CD4-positive, alpha-beta T cell (primary cell): ENCODE measurements around the gene IGSF8. TPM values are rescaled to one million over a fixed set of nuclear protein-coding genes. Genes with fewer than 3 reads are reported as not detected.

ENCODE experiments used
- ATAC-seq: fragments of 200-7000 bp; cut with Tn5 transposase; one replicate; pipeline ENCODE4 v1.10.0; 2022; ENCODE audit warnings: mild to moderate bottlenecking; ENCODE audit not compliant: poor library complexity
- CTCF ChIA-PET: fragments of 350-600 bp; sonication (Branson Sonifier 250); formaldehyde crosslinking; loops from one replicate; lab custom pipeline; 2021; ENCODE audit warnings: antibody characterized with exemption, inconsistent platforms; lab: Charles Lee
- POLR2A ChIA-PET: fragments of 350-600 bp; sonication (Branson Sonifier 250); formaldehyde crosslinking; loops from one replicate; lab custom pipeline; 2021; ENCODE audit warnings: antibody characterized with exemption, inconsistent platforms; lab: Charles Lee
- DNase-seq, 14 experiments: peaks; one replicate each; pipeline ENCODE4 v3.0.0-alpha.2; 2013 to 2020; ENCODE audit warnings: mixed read lengths in 2 of 14
- H3K27ac ChIP-seq, 2 donors: one replicate each; pipeline versions ENCODE4 v1.5.1 to v1.7.0; 2013; ENCODE audit warnings: low read length in 2 of 2, low read depth in 1 of 2, mild to moderate bottlenecking in 1 of 2
- H3K27me3 ChIP-seq, 2 experiments: 1 replicate in 1 of 2; 2 replicates in 1 of 2; pipeline versions ENCODE4 v1.6.1 to v1.7.0; 2013; ENCODE audit warnings: low read length in 2 of 2, control low read depth in 1 of 2, mild to moderate bottlenecking in 1 of 2, moderate library complexity in 1 of 2; ENCODE audit not compliant: insufficient read depth in 2 of 2, control insufficient read depth in 1 of 2
- H3K36me3 ChIP-seq: one replicate; pipeline ENCODE4 v1.6.1; 2013; ENCODE audit warnings: low read length, control low read depth; ENCODE audit not compliant: insufficient read depth
- H3K4me1 ChIP-seq: one replicate; pipeline ENCODE4 v1.6.1; 2013; ENCODE audit warnings: low read length, control low read depth; ENCODE audit not compliant: insufficient read depth
- H3K4me3 ChIP-seq: one replicate; pipeline ENCODE4 v1.5.1; 2013; ENCODE audit warnings: mild to moderate bottlenecking, low read length, moderate library complexity
- H3K9me3 ChIP-seq, 2 experiments: 1 replicate in 1 of 2; 2 replicates in 1 of 2; pipeline versions ENCODE4 v1.6.1 to v1.7.0; 2013; ENCODE audit warnings: low read length in 2 of 2, mild to moderate bottlenecking in 2 of 2, control low read depth in 1 of 2, moderate library complexity in 1 of 2; ENCODE audit not compliant: control insufficient read depth in 1 of 2, insufficient read depth in 1 of 2
- H3K27ac Mint-ChIP-seq: one replicate; pipeline ENCODE4 v1.8.0; 2020; ENCODE audit warnings: mixed read lengths
- H3K27me3 Mint-ChIP-seq: one replicate; pipeline ENCODE4 v1.8.0; 2021; ENCODE audit warnings: mixed read lengths
- H3K36me3 Mint-ChIP-seq: one replicate; pipeline ENCODE4 v1.8.0; 2021; ENCODE audit warnings: low read depth, mixed read lengths
- H3K4me1 Mint-ChIP-seq: one replicate; pipeline ENCODE4 v1.8.0; 2021; ENCODE audit warnings: low read depth, mixed read lengths
- H3K4me3 Mint-ChIP-seq: one replicate; pipeline ENCODE4 v1.8.0; 2020; ENCODE audit warnings: mild to moderate bottlenecking, mixed read lengths
- H3K9me3 Mint-ChIP-seq: one replicate; pipeline ENCODE4 v1.8.0; 2020; ENCODE audit warnings: mixed read lengths
- intact Hi-C, 2 experiments: fragments of 100-400 bp; cut with DNase I in 1 of 2; cut with micrococcal nuclease in 1 of 2; formaldehyde crosslinking; loops; one replicate each; pipeline versions ENCODE4 v1.15.1 to v1.9.0; 2023 to 2025; cut with DNase I, micrococcal nuclease
- total RNA-seq, 174 experiments: library from RNA in 2 of 174; stranded (reverse) in 2 of 174; gene quantifications; one replicate each; pipeline ENCODE4 v1.2.3 and lab custom pipeline; 2021 to 2026
- TF ChIP-seq, protein P1 (sequence below): fragments of 200-600 bp; IDR thresholded peaks from one replicate; pipeline ENCODE4 v1.8.0; 2022; ENCODE audit warnings: antibody characterized with exemption, mild to moderate bottlenecking

IGSF8 gene
- total RNA-seq, 2 experiments from 2014 or later, result 33.1 to 33.7 TPM

DNA sequence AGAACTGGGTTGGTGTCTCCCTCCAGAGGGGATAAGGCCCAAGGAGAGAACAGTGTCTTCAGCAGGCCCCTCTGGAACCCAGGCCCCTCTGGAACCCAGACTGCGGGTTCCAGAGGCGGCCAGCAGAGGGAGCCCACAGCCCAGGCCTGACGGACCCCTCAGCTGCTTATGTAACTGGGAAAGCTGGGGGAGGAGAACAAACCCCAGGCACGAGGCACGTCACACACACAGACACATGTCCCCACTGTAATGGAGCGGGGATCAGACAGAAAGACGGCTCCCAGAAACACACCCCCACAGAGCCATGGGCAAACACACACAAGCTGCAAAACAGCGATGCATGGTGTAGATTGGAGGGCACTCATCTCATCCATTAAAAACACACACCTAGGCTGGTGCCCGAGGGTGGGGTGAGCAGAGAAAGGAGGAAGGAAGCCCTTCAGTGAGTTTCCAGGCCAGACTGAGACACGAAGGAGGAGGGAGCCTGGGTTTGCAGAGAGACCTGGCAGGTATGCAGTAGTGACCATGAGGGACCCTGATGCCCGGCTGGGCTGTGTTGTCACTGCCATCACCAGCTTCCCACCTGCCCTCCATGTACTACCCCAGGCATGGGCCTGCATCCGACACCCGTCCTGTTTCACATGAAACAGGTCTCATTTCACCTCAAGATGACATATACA lies 2.8 kb upstream of the IGSF8 start:
- ChIA-PET CTCF (interaction anchor here (0.6 to 3.9 kb wide), 13 partner anchors 16 to 275 kb away, joined by 3 to 30 read pairs (median 5); partner anchors contain the start of genes PEX19 and PIGM), POLR2A (interaction anchor here (0.6 to 2.9 kb wide), 9 partner anchors 15 to 275 kb away, joined by 3 to 27 read pairs (median 4); partner anchors contain the start of genes COPA, DCAF8, NCSTN and PEX19)
- H3K27me3 ChIP-seq, result no peaks in the 10 kb centered on the region
- H3K4me1 ChIP-seq, result peaks cover 52% of the 10 kb centered on the region
- Mint-ChIP-seq H3K9me3 (no peaks in the 10 kb centered on the region), H3K27ac (peak overlapping the region; percentile 88), H3K27me3 (no peaks in the 10 kb centered on the region), H3K4me1 (peaks cover 58% of the 10 kb centered on the region), H3K4me3 (peak overlapping the region; percentile 63), H3K36me3 (peaks cover 21% of the 10 kb centered on the region)
- H3K27ac ChIP-seq, result peak overlapping the region; percentile 56 to 93
- TF ChIP-seq, protein P1, sequence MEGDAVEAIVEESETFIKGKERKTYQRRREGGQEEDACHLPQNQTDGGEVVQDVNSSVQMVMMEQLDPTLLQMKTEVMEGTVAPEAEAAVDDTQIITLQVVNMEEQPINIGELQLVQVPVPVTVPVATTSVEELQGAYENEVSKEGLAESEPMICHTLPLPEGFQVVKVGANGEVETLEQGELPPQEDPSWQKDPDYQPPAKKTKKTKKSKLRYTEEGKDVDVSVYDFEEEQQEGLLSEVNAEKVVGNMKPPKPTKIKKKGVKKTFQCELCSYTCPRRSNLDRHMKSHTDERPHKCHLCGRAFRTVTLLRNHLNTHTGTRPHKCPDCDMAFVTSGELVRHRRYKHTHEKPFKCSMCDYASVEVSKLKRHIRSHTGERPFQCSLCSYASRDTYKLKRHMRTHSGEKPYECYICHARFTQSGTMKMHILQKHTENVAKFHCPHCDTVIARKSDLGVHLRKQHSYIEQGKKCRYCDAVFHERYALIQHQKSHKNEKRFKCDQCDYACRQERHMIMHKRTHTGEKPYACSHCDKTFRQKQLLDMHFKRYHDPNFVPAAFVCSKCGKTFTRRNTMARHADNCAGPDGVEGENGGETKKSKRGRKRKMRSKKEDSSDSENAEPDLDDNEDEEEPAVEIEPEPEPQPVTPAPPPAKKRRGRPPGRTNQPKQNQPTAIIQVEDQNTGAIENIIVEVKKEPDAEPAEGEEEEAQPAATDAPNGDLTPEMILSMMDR, result peak; percentile 73
- DNase-seq (peak; percentile 54 to 89 (median 68)), ATAC-seq (peak; percentile 25)
- no peaks in the 10 kb centered on the region for H3K9me3 ChIP-seq
- H3K36me3 ChIP-seq, result no peaks in the 10 kb centered on the region
- intact Hi-C loops, result loop anchor here (1.0 to 10.0 kb wide), 5 partner anchors 91 to 276 kb away; partner anchors contain the start of gene CASQ1 (in 1 of the 2)
- H3K4me3 ChIP-seq, result no peak overlapping the region

DNA sequence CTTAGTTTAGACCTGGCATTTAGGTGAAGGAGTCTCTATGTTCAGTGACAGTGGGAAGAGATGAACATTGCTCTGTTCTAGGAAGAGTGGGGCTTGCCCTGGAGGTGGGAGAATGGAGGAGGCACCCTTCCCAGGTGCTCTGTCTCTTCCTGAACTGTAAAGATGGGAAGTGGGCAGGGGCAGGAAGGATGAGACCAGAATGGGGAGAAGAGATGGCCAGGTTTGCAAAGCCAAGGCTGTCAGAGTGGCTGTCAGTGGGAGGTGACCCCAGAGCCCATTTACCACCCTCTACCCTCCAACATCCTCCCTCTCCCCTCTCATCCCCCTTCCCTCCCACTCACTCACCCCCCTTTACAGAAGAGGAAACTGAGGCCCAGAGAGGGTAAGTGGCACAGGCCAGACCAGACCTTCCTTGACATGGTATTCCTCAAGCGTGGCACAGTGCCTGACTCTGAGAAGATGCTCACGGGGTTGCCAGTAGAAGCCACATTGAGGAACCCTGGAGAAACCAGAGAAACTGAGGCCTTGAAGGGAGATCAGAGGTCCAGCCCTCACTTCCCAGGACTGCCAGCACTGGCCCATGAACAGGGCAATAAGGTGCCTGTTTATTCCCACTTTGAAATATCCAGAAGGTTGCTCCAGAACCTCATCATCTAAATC lies 1.4 kb upstream of the IGSF8 start:
- Histone ChIP-seq H3K36me3 (peaks cover 6% of the 10 kb centered on the region), H3K4me3 (no peak overlapping the region), H3K4me1 (peaks cover 64% of the 10 kb centered on the region), H3K27ac (peak overlapping the region; percentile 93), H3K9me3 (no peaks in the 10 kb centered on the region), H3K27me3 (no peaks in the 10 kb centered on the region)
- H3K4me1 Mint-ChIP-seq, result peaks cover 66% of the 10 kb centered on the region
- ChIA-PET POLR2A (interaction anchor here (0.7 to 2.9 kb wide), 11 partner anchors 14 to 276 kb away, joined by 3 to 27 read pairs (median 8); partner anchors contain the start of genes COPA, DCAF8, KCNJ9 and NCSTN), CTCF (interaction anchor here (1.6 to 4.7 kb wide), 5 partner anchors 14 to 192 kb away, joined by 4 to 33 read pairs (median 25); no protein-coding TSS in a partner anchor)
- H3K9me3 Mint-ChIP-seq, result no peaks in the 10 kb centered on the region
- intact Hi-C loops, result loop anchor here (1.0 to 10.0 kb wide), 10 partner anchors 68 to 1297 kb away; partner anchors contain the start of genes CASQ1 (in 1 of the 2), COPA (in 1 of the 2), DCAF8 (in 1 of the 2) and DUSP23 (in 1 of the 2)
- H3K27ac Mint-ChIP-seq, result peak overlapping the region; percentile 88
- DNase-seq, result peak in 1 of 14 experiments; percentile 37
- peaks cover 28% of the 10 kb centered on the region for H3K36me3 Mint-ChIP-seq
- ATAC-seq, result no peak
- TF ChIP-seq, protein P1, result no peak
- no peaks in the 10 kb centered on the region for H3K27me3 Mint-ChIP-seq
- H3K4me3 Mint-ChIP-seq, result peak overlapping the region; percentile 87
